Neural cell (in vitro differentiated cells): ENCODE data around the gene RNF123. TPM values are rescaled to one million over a fixed set of nuclear protein-coding genes. Genes with fewer than 3 reads are reported as not detected.
"Not testable (repeated sequence)": the region's sequence is repeated elsewhere in the genome, so short reads cannot be mapped to it uniquely, and the experiment has no call there.

Experiments used
- H2AFZ ChIP-seq: fragments of 200-600, 300-800 bp; sonication (generic), shearing (Covaris generic); 2 replicates; pipeline ENCODE4 v1.6.0; 2014; ENCODE audit warnings: low read depth, mild to moderate bottlenecking, antibody characterized with exemption, low read length, moderate library complexity
- H3F3A ChIP-seq: fragments of 200-600 bp; shearing (Covaris generic); 2 replicates; pipeline ENCODE4 v1.6.1; 2016; ENCODE audit warnings: mild to moderate bottlenecking, moderate library complexity, mixed read lengths, antibody characterized with exemption, low read length; ENCODE audit not compliant: insufficient read depth, poor library complexity, severe bottlenecking
- H3K27ac ChIP-seq: fragments of 200-600, 300-800 bp; sonication (generic), shearing (Covaris generic); 2 replicates; pipeline ENCODE4 v1.5.1; 2014; ENCODE audit warnings: mild to moderate bottlenecking, low read length, moderate library complexity
- H3K27me3 ChIP-seq: fragments of 300-800, 200-600 bp; sonication (generic), shearing (Covaris generic); 2 replicates; pipeline ENCODE4 v1.6.0; 2014; ENCODE audit warnings: mild to moderate bottlenecking, low read depth, low read length, moderate library complexity; ENCODE audit not compliant: insufficient read depth
- H3K36me3 ChIP-seq: fragments of 300-800, 200-600 bp; sonication (generic), shearing (Covaris generic); 2 replicates; pipeline ENCODE4 v1.5.1; 2014; ENCODE audit warnings: mild to moderate bottlenecking, antibody characterized with exemption, low read length, moderate library complexity; ENCODE audit not compliant: insufficient read depth
- H3K4me2 ChIP-seq: fragments of 300-800, 200-600 bp; sonication (generic), shearing (Covaris generic); 2 replicates; pipeline ENCODE4 v1.6.0; 2014; ENCODE audit warnings: mild to moderate bottlenecking, low read length
- H3K4me3 ChIP-seq: fragments of 300-800, 200-600 bp; sonication (generic), shearing (Covaris generic); 2 replicates; pipeline ENCODE4 v1.5.1; 2014; ENCODE audit warnings: mild to moderate bottlenecking, low read length, moderate library complexity
- H3K79me2 ChIP-seq: fragments of 200-600 bp; shearing (Covaris generic); replicated peaks from 2 replicates; pipeline ENCODE4 v1.6.0; 2014; ENCODE audit warnings: mild to moderate bottlenecking, low read length, moderate library complexity; ENCODE audit not compliant: insufficient read depth
- H3K9ac ChIP-seq: fragments of 300-800, 200-600 bp; sonication (generic), shearing (Covaris generic); 2 replicates; pipeline ENCODE4 v1.6.1; 2016; ENCODE audit warnings: mild to moderate bottlenecking, low read length, mixed read lengths
- H3K9me2 ChIP-seq: fragments of 200-600 bp; shearing (Covaris generic); 2 replicates; pipeline ENCODE4 v1.6.1; 2016; ENCODE audit warnings: mild to moderate bottlenecking, low read length, mixed read lengths; ENCODE audit not compliant: insufficient read depth
- H3K9me3 ChIP-seq: fragments of 200-600, 300-800 bp; sonication (generic), shearing (Covaris generic); 2 replicates; pipeline ENCODE4 v1.6.1; 2016; ENCODE audit warnings: mild to moderate bottlenecking, mixed run types, low read length, moderate library complexity, mixed read lengths
- H4K20me1 ChIP-seq: fragments of 200-600 bp; shearing (Covaris generic); 2 replicates; pipeline ENCODE4 v1.6.1; 2016; ENCODE audit warnings: mild to moderate bottlenecking, mixed run types; ENCODE audit not compliant: insufficient read depth
- CTCF ChIP-seq: fragments of 450-650 bp; IDR thresholded peaks from 2 replicates; pipeline ENCODE4 v1.5.1; 2014; ENCODE audit warnings: antibody characterized with exemption, mild to moderate bottlenecking, moderate library complexity; ENCODE audit not compliant: poor library complexity, severe bottlenecking
- EP300 ChIP-seq: fragments of 450-650 bp; conservative IDR thresholded peaks from 2 replicates; pipeline ENCODE4 v1.6.1; 2014; ENCODE audit warnings: antibody characterized with exemption, mild to moderate bottlenecking, moderate library complexity; ENCODE audit not compliant: poor library complexity, severe bottlenecking
- EZH2 ChIP-seq: fragments of 200-600, 300-800 bp; shearing (Covaris generic), sonication (generic); IDR thresholded peaks from 2 replicates; pipeline ENCODE4 v1.6.1; 2014; ENCODE audit warnings: antibody characterized with exemption, low read length, borderline replicate concordance, mild to moderate bottlenecking; ENCODE audit not compliant: insufficient read depth, poor library complexity, severe bottlenecking
- MXI1 ChIP-seq: fragments of 450-650 bp; conservative IDR thresholded peaks from 2 replicates; pipeline ENCODE4 v1.6.1; 2014; ENCODE audit warnings: antibody characterized with exemption, mild to moderate bottlenecking; ENCODE audit not compliant: poor library complexity, severe bottlenecking
- POLR2AphosphoS5 ChIP-seq: IDR thresholded peaks from 2 replicates; pipeline ENCODE4 v1.6.1; 2012
- RAD21 ChIP-seq: fragments of 450-650 bp; conservative IDR thresholded peaks from 2 replicates; pipeline ENCODE4 v1.6.1; 2014; ENCODE audit warnings: antibody characterized with exemption, mild to moderate bottlenecking, moderate library complexity
- SMC3 ChIP-seq: fragments of 450-650 bp; conservative IDR thresholded peaks from 2 replicates; pipeline ENCODE4 v1.6.1; 2014; ENCODE audit warnings: antibody characterized with exemption, mild to moderate bottlenecking, moderate library complexity; ENCODE audit not compliant: poor library complexity
- TAF1 ChIP-seq: IDR thresholded peaks from 2 replicates; pipeline ENCODE4 v1.6.1; 2012; ENCODE audit warnings: low read depth
- polyA plus RNA-seq: library from polyadenylated mRNA; depleted of rRNA; stranded (reverse); fragments of >200 nt; gene quantifications from 2 replicates; pipeline ENCODE4 v1.2.3, GENCODE V29; 2014
- TF ChIP-seq, protein P1 (sequence below): IDR thresholded peaks from 2 replicates; pipeline ENCODE4 v1.6.1; 2012; ENCODE audit warnings: borderline replicate concordance

The RNF123 gene
- polyA plus RNA-seq, 1 donor from 2014 or later: 27.4 TPM

- H3K79me2 ChIP-seq: no peaks in the 10 kb centered on the region
- H3K9me3 ChIP-seq: no peaks in the 10 kb centered on the region
- no peaks in the 10 kb centered on the region for H4K20me1 ChIP-seq
- TF ChIP-seq TAF1: no peak
- TF ChIP-seq, protein P1, sequence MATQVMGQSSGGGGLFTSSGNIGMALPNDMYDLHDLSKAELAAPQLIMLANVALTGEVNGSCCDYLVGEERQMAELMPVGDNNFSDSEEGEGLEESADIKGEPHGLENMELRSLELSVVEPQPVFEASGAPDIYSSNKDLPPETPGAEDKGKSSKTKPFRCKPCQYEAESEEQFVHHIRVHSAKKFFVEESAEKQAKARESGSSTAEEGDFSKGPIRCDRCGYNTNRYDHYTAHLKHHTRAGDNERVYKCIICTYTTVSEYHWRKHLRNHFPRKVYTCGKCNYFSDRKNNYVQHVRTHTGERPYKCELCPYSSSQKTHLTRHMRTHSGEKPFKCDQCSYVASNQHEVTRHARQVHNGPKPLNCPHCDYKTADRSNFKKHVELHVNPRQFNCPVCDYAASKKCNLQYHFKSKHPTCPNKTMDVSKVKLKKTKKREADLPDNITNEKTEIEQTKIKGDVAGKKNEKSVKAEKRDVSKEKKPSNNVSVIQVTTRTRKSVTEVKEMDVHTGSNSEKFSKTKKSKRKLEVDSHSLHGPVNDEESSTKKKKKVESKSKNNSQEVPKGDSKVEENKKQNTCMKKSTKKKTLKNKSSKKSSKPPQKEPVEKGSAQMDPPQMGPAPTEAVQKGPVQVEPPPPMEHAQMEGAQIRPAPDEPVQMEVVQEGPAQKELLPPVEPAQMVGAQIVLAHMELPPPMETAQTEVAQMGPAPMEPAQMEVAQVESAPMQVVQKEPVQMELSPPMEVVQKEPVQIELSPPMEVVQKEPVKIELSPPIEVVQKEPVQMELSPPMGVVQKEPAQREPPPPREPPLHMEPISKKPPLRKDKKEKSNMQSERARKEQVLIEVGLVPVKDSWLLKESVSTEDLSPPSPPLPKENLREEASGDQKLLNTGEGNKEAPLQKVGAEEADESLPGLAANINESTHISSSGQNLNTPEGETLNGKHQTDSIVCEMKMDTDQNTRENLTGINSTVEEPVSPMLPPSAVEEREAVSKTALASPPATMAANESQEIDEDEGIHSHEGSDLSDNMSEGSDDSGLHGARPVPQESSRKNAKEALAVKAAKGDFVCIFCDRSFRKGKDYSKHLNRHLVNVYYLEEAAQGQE: no peak
- TF ChIP-seq POLR2AphosphoS5: no peak
- TF ChIP-seq CTCF: no peak
- TF ChIP-seq EZH2: no peak
- TF ChIP-seq RAD21: no peak
- TF ChIP-seq SMC3: no peak
- TF ChIP-seq EP300: no peak
- no peak for TF ChIP-seq MXI1
- no peak overlapping the region for H3K9ac ChIP-seq
- H3K27ac ChIP-seq: no peak overlapping the region
- H3F3A ChIP-seq: no peaks in the 10 kb centered on the region
- H3K9me2 ChIP-seq: no peaks in the 10 kb centered on the region
- H3K4me3 ChIP-seq: no peak overlapping the region
- no peak overlapping the region for H2AFZ ChIP-seq
- H3K4me2 ChIP-seq: no peak overlapping the region
- no peaks in the 10 kb centered on the region for H3K36me3 ChIP-seq
- no peaks in the 10 kb centered on the region for H3K27me3 ChIP-seq
Measured at GRCh38 chr3:49681543-49681942, 7.8 kb upstream of the RNF123 start.

DNA sequence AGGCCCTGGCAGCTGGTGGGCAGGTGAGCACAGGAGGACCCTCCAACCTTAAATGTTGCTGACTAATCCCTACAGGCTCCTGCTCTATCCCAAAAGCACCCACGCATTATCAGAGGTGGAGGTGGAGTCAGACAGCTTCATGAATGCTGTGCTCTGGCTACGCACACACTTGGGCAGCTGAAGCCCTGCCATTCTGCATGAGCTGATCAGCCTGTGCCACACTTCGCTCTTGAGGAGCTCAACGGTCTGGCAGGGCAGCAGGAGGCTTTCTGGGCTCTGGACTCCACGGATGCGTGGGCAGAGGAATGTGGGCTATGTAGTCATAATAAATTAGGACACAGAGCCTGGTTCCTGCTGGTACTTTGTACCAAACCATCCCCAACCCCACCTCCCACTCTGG lies 6.2 kb upstream of the RNF123 start:
- Histone ChIP-seq H3K27me3 (no peaks in the 10 kb centered on the region), H3K27ac (no peak overlapping the region)
- TF ChIP-seq EZH2: no peak
- no peak for TF ChIP-seq POLR2AphosphoS5
- TF ChIP-seq, protein P1: no peak
- no peak for TF ChIP-seq EP300
- TF ChIP-seq MXI1: no peak
- TF ChIP-seq SMC3: no peak
- no peak for TF ChIP-seq TAF1
- TF ChIP-seq CTCF: no peak
- no peak for TF ChIP-seq RAD21

DNA sequence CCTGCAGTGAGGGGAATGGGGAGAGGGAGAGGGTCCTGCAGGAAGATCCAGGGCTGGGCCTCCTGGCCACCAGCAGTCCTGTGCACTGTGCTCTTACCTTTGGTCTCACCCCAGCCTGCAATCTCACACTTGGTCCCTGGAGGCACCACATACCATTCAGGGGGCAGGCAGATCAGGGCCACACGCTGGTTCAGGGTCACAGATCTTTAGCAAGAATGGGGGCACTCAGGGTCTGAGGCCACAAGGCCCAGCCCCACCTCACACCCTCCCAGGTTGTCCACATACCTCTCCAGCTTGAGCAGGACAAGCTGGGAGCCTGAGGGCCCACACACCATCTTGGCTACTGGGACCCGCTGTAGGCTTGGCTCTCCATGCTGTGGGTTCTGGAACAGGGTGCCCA lies 4.9 kb upstream of the RNF123 start:
- not testable (repeated sequence) for H3F3A ChIP-seq, H3K9ac ChIP-seq, H3K27ac ChIP-seq, H2AFZ ChIP-seq, H3K36me3 ChIP-seq, H3K79me2 ChIP-seq, H3K9me2 ChIP-seq, H3K9me3 ChIP-seq, H4K20me1 ChIP-seq, H3K4me3 ChIP-seq, H3K4me2 ChIP-seq, H3K27me3 ChIP-seq

More for the DNA sequence above, 6.2 kb upstream of the RNF123 start:
- no peak overlapping the region for H3K9ac ChIP-seq
- H3K9me3 ChIP-seq: no peaks in the 10 kb centered on the region
- H3K4me2 ChIP-seq: no peak overlapping the region
- no peaks in the 10 kb centered on the region for H4K20me1 ChIP-seq
- no peaks in the 10 kb centered on the region for H3K36me3 ChIP-seq
- H3F3A ChIP-seq: no peaks in the 10 kb centered on the region
- no peak overlapping the region for H3K4me3 ChIP-seq
- H2AFZ ChIP-seq: no peak overlapping the region
- H3K79me2 ChIP-seq: no peaks in the 10 kb centered on the region
- H3K9me2 ChIP-seq: no peaks in the 10 kb centered on the region
